Measurements from ENCODE around the gene RBBP8NL.

The RBBP8NL gene

GRCh38 chr20:62408640-62409039 lies 18.7 kb downstream of the RBBP8NL start:
- no peak for DNase-seq (ENCODE audit: low read depth)

GRCh38 chr20:62408055-62408454 lies 19.3 kb downstream of the RBBP8NL start:
- no peak for DNase-seq (ENCODE audit: low read depth)

DNA sequence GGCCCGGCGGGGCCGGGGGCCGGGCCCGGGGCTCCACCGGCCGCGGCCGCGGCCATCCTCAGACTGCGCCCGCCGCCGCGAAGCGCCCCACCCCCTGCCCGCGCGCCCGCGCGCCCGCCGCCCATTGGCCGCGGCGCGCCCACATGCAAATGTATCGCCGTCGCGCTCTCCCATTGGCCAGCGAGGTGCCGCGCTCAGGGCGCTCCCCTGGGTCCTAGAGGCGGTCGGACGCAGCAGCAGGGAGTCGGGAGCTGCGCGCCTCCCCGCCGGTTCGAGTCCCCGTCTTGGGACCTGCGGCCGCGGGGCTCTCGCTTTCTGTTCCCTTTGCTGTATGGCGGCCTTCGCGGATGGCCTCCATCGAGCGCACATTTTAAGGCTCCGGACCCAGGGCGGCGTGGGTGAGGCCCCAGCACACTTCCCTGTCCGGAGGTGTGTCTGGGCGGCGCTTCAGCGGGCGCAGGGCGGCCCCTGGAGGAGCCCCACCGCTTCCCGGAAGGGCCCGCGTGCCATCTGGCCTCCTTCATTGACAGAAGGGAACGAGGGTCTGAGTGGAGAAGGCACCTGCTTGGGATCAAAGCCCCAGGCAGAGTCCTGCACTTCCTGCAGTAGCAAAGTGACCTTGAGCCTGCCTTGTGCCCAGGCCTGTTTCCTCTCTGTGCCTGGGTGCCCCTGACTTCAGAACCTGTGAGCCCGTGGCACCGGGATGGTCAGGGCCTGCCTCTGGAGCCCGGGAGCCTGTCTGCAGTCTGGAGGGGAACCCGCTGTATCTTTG lies 19.9 kb downstream of the RBBP8NL start, which contains the start of gene CABLES2:
TSS of gene CABLES2 (minus strand) at position 65 of the 772 bp plus-strand sequence. CDS start at position 56, 9 bp downstream.
- DNase-seq (ENCODE audit: low read depth), result peak; percentile 89

DNA sequence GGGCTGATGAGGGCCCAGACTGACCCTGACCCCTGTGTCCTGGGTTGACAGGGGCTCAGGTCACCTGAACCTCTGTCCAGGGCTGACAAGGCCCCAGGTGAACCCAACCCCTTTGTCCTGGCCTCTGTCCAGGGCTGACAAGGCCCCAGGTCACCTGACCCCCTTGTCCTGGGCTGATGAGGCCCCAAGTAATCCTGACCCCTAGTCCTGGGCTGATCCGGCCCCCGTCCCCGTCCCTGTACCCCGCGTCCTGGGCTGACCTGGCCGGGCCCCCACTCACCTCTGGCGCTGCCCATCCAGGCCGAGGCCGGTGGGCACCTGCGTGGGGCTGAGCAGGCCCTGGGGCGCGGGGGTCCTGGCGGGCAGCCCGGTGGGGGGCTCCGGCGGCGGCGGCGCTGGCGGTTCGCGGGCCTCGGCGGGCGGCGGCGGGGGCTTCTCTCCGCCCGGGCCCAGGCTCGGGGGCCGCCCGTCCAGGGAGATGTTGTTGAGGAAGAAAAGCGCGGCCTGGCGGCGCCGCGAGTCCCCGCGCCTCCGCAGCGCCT lies 20.6 kb downstream of the RBBP8NL start:
- DNase-seq (ENCODE audit: low read depth), result no peak

GRCh38 chr20:62405981-62406513 lies 21.3 kb downstream of the RBBP8NL start:
- DNase-seq (ENCODE audit: low read depth), result no peak

- DNase-seq (ENCODE audit: low read depth), result no peak
Observed at GRCh38 chr20:62405108-62405980, 22.0 kb downstream of the RBBP8NL start.

GRCh38 chr20:62404761-62405107 lies 22.6 kb downstream of the RBBP8NL start:
- DNase-seq (ENCODE audit: low read depth), result no peak

GRCh38 chr20:62404112-62404665 lies 23.1 kb downstream of the RBBP8NL start:
- no peak for DNase-seq (ENCODE audit: low read depth)

GRCh38 chr20:62403331-62403730 lies 24.0 kb downstream of the RBBP8NL start:
- DNase-seq (ENCODE audit: low read depth), result no peak

DNA sequence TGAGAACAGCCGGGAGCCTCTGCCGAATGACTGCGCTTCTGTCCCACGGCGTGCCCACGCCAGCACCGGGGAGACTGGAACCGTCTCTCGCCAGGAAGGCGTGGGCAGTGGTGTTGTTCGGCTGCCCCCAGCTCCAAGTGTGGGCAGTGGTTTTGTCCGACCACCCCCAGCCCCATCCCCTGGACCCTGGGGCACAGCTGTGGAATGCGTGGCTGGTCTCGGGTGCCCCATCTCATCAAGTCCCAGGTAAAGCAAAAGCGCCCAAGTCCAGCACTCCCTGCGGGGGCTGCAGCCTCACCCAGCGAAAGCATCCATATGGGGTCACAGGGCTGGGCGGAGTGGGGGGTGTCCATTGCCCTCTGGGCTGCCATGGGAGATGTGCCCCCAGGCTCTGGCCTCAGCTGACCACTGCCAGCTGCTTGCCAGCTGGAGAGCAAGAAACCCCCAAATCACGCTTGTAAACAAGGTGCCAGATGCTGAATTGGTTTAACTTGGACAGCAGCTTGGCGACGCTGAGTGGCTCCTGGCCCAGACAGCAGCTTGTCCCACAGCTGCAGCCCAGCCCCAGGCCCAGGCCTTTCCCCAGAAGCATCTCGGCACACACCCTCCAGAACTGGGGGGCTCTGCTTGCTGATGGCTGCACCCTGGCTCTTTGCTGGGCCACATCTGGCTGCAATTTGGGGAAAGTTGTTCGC lies 24.7 kb downstream of the RBBP8NL start:
- no peak for DNase-seq (ENCODE audit: low read depth)

DNA sequence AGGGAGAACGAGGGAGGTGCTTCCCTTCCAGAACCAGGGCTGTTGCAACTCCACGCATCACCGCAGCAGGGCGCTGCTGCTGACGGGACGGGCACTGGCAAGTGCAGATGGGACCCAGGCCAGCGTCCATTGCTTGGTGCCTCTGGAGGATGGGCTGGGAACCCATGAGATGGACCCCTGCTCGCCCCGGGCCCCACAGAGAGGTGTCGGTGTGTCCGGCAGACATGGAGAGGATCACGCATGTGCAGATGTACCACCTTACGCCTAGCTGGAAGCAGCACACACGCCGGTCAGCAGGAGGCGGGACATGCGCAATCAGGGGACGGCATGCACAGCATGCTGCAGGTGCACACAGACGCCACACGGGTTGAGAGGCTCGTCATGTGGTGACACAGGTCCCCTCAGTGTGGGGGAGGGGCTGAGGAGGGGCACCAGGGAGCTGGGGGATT lies 26.0 kb downstream of the RBBP8NL start:
- DNase-seq (ENCODE audit: low read depth), result no peak

- no peak for DNase-seq (ENCODE audit: low read depth)
Observed at GRCh38 chr20:62400541-62400940, 26.8 kb downstream of the RBBP8NL start.

- no peak for DNase-seq (ENCODE audit: low read depth)
Observed at GRCh38 chr20:62400021-62400420, 27.3 kb downstream of the RBBP8NL start.

DNA sequence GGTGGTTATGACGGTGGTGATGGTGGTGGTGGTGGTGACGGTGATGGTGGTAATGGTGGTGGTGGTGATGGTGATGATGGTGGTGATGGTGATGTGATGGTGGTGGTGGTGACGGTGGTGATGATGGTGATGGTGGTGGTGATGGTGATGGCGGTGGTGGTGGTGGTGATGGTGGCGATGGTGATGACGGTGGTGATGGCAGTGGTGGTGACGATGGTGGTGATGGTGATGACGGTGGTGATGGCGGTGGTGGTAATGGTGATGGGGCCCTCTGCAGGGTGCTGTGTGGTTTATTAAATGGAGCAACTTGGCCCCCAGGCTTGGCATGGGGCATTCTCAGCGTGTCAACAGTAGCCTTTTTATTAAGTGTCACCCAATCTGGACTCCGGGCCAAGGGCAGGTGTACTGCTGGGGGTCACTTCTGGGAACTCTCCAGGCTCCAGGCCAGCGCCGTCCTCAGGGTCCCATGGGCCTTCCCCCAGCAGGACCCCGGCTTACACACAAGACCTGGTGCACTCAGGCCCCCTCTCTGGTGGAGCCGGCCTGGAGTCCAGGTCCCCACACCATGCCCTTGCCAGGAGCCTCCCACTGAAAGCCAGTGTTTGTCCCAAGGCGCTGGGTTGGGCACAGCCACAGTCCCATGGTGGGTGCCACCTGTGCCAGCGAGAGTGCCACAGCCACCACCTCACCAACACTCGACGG lies 29.1 kb downstream of the RBBP8NL start:
- no peak for DNase-seq (ENCODE audit: low read depth)

GRCh38 chr20:62396367-62397239 lies 30.7 kb downstream of the RBBP8NL start:
- DNase-seq (ENCODE audit: low read depth), result no peak

DNA sequence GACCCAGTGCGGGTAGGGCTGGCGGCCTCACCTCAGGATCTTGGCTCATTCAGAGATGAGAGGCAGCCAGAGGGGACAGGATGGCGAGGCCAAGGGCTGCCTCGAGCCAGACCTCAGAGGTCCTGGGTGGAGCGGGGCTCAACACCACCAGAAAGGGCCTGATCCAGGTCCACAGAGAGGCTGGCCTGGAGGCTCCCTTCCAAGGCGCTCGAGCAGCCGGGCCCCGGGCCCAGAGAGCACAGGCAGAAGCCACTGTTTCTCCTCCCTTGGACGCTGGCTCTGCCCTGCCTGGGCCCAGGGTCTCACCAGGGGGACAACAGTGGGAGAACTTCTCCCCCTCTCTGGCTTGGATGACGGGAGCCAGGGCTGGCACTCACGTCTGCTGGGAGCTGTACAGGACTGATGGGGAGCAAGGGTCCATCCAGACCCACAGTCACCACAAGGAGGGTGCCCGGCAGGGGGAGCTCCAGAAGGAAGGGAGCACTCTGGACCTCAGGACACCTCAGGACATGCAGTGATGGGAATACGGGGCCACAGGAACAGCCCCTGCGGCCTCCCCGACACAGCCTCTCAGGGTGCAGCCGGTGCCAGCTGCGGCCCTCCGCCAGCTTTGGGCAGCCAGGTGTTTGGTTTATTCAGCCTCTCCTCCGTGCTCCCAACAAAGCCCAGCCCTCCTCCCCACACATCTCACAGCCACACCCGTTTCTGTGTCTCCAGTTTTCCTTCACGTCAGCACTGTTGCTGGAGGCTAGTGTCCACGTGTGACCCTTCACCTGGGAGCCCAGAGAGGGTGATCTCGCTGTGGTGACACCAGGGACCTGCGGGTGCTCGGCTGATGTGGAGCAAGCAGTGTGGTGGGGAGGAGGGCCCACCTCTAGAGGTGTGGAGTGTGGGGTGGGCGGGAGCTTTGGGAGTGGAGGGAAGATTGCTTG lies 31.8 kb downstream of the RBBP8NL start:
- no peak for DNase-seq (ENCODE audit: low read depth)

DNA sequence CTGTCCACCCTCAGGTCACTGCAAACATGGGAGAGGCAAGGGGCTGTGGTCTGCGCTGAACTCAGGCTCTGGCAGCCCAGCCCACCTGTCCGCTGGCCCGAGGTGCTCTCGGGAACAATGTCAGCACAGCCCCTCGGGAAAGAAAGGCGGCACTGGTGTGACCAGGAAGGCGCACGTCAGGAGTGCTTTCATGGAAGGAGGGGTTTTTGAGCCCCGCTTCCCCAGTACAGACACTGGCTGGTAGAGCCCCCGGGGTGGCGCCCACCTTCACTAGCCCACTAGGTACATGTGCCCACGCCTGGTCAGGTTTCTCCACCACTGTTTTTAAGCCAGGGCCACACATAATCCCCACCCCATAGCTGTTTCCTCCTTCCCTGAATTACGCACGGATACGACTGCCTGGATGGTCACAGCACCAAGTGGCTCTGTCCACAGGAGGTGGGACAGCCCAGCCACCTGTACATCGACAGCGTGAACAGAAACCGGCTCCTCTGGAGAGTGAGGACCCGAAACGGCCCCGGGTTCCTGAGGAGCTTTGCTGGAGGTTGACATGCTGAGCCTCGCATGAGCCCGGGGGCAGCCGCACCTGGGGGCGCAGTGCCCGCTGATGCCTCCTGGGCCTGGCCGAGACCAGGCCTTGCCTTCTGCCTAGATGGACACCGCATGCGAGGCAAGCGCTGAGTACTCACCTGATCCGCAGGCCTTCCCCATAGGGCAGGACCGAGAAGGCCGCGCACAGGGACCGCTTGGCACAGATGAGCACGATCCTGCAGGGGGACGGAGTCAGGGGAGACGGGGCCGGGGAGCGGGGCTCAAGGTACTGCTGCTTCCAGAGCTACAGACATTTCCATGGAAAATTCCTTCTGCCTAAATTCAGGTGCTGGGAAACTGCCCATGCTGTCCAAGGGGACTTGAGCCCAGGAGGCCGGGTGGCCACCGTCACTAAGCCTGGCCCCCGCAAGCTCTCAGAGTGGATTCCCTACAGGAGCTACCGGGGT lies 32.8 kb downstream of the RBBP8NL start:
- no peak for DNase-seq (ENCODE audit: low read depth)

DNA sequence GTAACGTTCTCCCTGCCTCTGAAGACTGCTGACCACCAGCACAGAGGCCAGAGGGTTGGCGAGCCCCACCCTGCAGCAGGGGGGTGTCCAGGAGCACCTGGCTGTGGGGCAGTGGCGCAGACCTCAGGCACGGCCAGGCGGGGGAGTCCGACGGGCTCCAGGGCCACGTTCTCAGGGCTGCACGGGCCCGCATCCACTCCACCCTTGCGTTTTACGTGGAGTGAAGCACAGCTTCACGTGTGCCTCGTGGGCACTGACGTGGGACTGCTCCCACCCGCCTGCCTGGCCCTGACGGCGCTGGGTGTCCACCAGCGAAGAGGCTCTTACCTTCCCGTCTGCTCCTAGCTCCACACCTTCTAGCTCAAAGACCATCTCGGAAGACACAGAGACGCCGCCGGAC lies 33.5 kb downstream of the RBBP8NL start:
- no peak for DNase-seq (ENCODE audit: low read depth)
